HepG2 (cell line): ENCODE data around the gene CSNK1E. TPM values are rescaled to one million over a fixed set of nuclear protein-coding genes. Genes with fewer than 3 reads are reported as not detected.
A peak's percentile ranks its signal among the peaks of the same experiment; 100 is the strongest.

ENCODE experiments used
- ATAC-seq: fragments of 200-7000 bp; cut with Tn5 transposase; 3 replicates; pipeline ENCODE4 v1.9.1; 2020; ENCODE audit warnings: mild to moderate bottlenecking, moderate library complexity
- BruUV-seq: library from RNA; stranded (reverse); fragments of 400-500 nt; replicated peaks from 2 replicates; lab custom pipeline; 2021; lab: Mats Ljungman, UMichigan
- CTCF ChIA-PET: fragments of 300-600 bp; formaldehyde crosslinking; extraction: SDS; loops from one replicate; lab custom pipeline; 2021; ENCODE audit warnings: low total read pairs, inconsistent platforms, low intra/inter-chr PET ratio; lab: Yijun Ruan, JAX
- POLR2A ChIA-PET: fragments of 350-600 bp; sonication (Branson Sonifier 250); formaldehyde crosslinking; loops from one replicate; lab custom pipeline; 2020; ENCODE audit warnings: antibody characterized with exemption, inconsistent platforms; lab: Yijun Ruan, JAX
- DNase-seq: peaks from one replicate; pipeline ENCODE4 v3.0.0-alpha.2; 2015; ENCODE audit warnings: low spot score
- FAIRE-seq: peaks from 3 replicates; lab custom pipeline; 2011; peaks lifted over from hg19 to GRCh38; lab: Jason Lieb, UNC
- H2AFZ ChIP-seq: one replicate; pipeline ENCODE4 v1.6.1; 2011; ENCODE audit warnings: low read length, inconsistent platforms
- H3K27ac ChIP-seq: fragments of 300-600 bp; 3 replicates; pipeline ENCODE4 v1.8.0; 2011; ENCODE audit warnings: mixed run types, mild to moderate bottlenecking, mixed read lengths, low read length, inconsistent platforms; ENCODE audit not compliant: insufficient read depth; ENCODE audit errors: extremely low read length
- H3K27me3 ChIP-seq, 2 experiments: fragments of 200-600 bp in 1 of 2; 2 replicates in 1 of 2; 3 replicates in 1 of 2; pipeline versions ENCODE4 v1.6.0 to v1.8.0; 2011; ENCODE audit warnings: low read length in 2 of 2, mild to moderate bottlenecking in 2 of 2, moderate library complexity in 2 of 2, inconsistent platforms in 1 of 2; ENCODE audit not compliant: insufficient read depth in 2 of 2, control insufficient read depth in 1 of 2
- H3K36me3 ChIP-seq, 2 experiments: fragments of 200-600 bp in 1 of 2; replicated peaks in 1 of 2; 2 replicates in 1 of 2; 3 replicates in 1 of 2; pipeline versions ENCODE4 v1.5.1 to v1.8.0; 2011; ENCODE audit warnings: low read length in 2 of 2, inconsistent platforms in 1 of 2; ENCODE audit not compliant: insufficient read depth in 2 of 2, control insufficient read depth in 1 of 2
- H3K4me1 ChIP-seq: 2 replicates; pipeline ENCODE4 v1.5.1; 2012; ENCODE audit warnings: low read length, inconsistent platforms; ENCODE audit not compliant: insufficient read depth
- H3K4me2 ChIP-seq: 2 replicates; pipeline ENCODE4 v1.6.0; 2011; ENCODE audit warnings: low read depth, low read length, inconsistent platforms
- H3K4me3 ChIP-seq, 3 experiments: fragments of 200-600 bp in 1 of 3; sonication (generic), shearing (Covaris generic) in 1 of 3; replicated peaks in 1 of 3; 2 replicates each; pipeline ENCODE4 v1.5.1; 2011 to 2016; ENCODE audit warnings: low read length in 3 of 3, inconsistent platforms in 2 of 3, low read depth in 2 of 3, mild to moderate bottlenecking in 2 of 3, control low read depth in 1 of 3, mixed read lengths in 1 of 3; ENCODE audit not compliant: insufficient read depth in 1 of 3
- H3K79me2 ChIP-seq: one replicate; pipeline ENCODE4 v1.6.1; 2011; ENCODE audit warnings: low read length, inconsistent platforms; ENCODE audit not compliant: insufficient read depth
- H3K9ac ChIP-seq: 2 replicates; pipeline ENCODE4 v1.6.0; 2011; ENCODE audit warnings: mild to moderate bottlenecking, low read depth, low read length, inconsistent platforms; ENCODE audit not compliant: insufficient read depth
- H3K9me3 ChIP-seq: 2 replicates; pipeline ENCODE4 v1.5.1; 2012; ENCODE audit warnings: mild to moderate bottlenecking, low read length
- H4K20me1 ChIP-seq: 2 replicates; pipeline ENCODE4 v1.6.0; 2011; ENCODE audit warnings: inconsistent platforms, mild to moderate bottlenecking, low read length, moderate library complexity; ENCODE audit not compliant: insufficient read depth
- POLR2AphosphoS5 ChIP-seq: IDR thresholded peaks from 2 replicates; pipeline ENCODE4 v1.6.1; 2012; ENCODE audit warnings: low read depth, low read length
- POLR2G ChIP-seq: fragments of 200-400 bp; formaldehyde crosslinking; IDR thresholded peaks from 2 replicates; pipeline ENCODE4 v1.6.1; 2018; ENCODE audit warnings: mild to moderate bottlenecking, low read depth, low read length, moderate library complexity
- RARG ChIP-seq: sonication (generic); formaldehyde crosslinking; IDR thresholded peaks from 2 replicates; pipeline ENCODE4 v1.4.0; 2020; ENCODE audit warnings: low read depth, mild to moderate bottlenecking, missing genetic modification reagents
- SP140L ChIP-seq: sonication (generic); formaldehyde crosslinking; IDR thresholded peaks from 2 replicates; pipeline ENCODE4 v1.4.0; 2020; ENCODE audit warnings: missing genetic modification reagents, borderline replicate concordance
- THAP7 ChIP-seq: sonication (generic); formaldehyde crosslinking; IDR thresholded peaks from 2 replicates; pipeline ENCODE4 v1.8.1; 2023; ENCODE audit warnings: mild to moderate bottlenecking, missing genetic modification reagents
- ZNF329 ChIP-seq: sonication (generic); formaldehyde crosslinking; IDR thresholded peaks from 2 replicates; pipeline ENCODE4 v1.9.0; 2021; ENCODE audit warnings: low read depth, mild to moderate bottlenecking, missing genetic modification reagents
- ZNF619 ChIP-seq: sonication (generic); formaldehyde crosslinking; IDR thresholded peaks from 2 replicates; pipeline ENCODE4 v1.4.0; 2020; ENCODE audit warnings: mild to moderate bottlenecking, missing genetic modification reagents
- ZNF687 ChIP-seq: sonication (generic); formaldehyde crosslinking; IDR thresholded peaks from 2 replicates; pipeline ENCODE4 v1.5.1; 2020; ENCODE audit warnings: mild to moderate bottlenecking, missing genetic modification reagents, moderate library complexity
- WGBS: methylation state at CpG from one replicate; pipeline ENCODE4 v1.1.6; 2017; ENCODE audit warnings: low lambda C conversion rate; 5-methylcytosine and 5-hydroxymethylcytosine counted together
- in situ Hi-C: cut with HindIII; loops from 2 replicates; pipeline ENCODE4 v1.10.0; 2017; ENCODE audit warnings: low pct_unique_long_range_greater_than_20kb; ENCODE audit not compliant: extremely low pct_ligation_motif_present
- intact Hi-C: fragments of 100-400 bp; cut with micrococcal nuclease; formaldehyde crosslinking; loops from one replicate; pipeline ENCODE4 v1.10.0; 2022; ENCODE audit not compliant: unreplicated experiment
- polyA plus RNA-seq, 8 experiments: library from polyadenylated mRNA; depleted of rRNA in 3 of 8; stranded (reverse) in 7 of 8; unstranded in 1 of 8; fragments of >200 nt; fragmentation: Illumina TruSeq in 4 of 8; extraction: Trizol in 4 of 8; gene quantifications; 2 replicates each; pipeline versions ENCODE4 v1.2.1 to v1.2.3, GENCODE V29; 2011 to 2016; ENCODE audit warnings: low read depth in 4 of 8, missing spikeins in 1 of 8, mixed read lengths in 1 of 8; ENCODE audit not compliant: insufficient read depth in 1 of 8
- total RNA-seq, 5 experiments: library from RNA; depleted of rRNA; stranded (reverse); fragments of >200 nt; fragmentation: Illumina TruSeq; extraction: Trizol; gene quantifications; 2 replicates each; pipeline ENCODE4 v1.2.3, GENCODE V29; 2016; ENCODE audit warnings: low read depth in 1 of 5
- TF ChIP-seq, protein P1 (sequence below): sonication (generic); formaldehyde crosslinking; IDR thresholded peaks from 2 replicates; pipeline ENCODE4 v1.9.0; 2022; ENCODE audit warnings: missing genetic modification reagents, mild to moderate bottlenecking, borderline replicate concordance
- TF ChIP-seq, protein P2 (sequence below): IDR thresholded peaks from 2 replicates; pipeline ENCODE4 v1.4.0; 2020; ENCODE audit warnings: mild to moderate bottlenecking, missing genetic modification reagents

Gene CSNK1E
- total and polyA plus RNA-seq, 2 of the 13 experiments (the other 11 are each of a cell fraction or from before 2014, with no cell fraction given), result 34.7 to 129 TPM

GRCh38 chr22:38289583-38290082 lies 27.6 kb downstream of the CSNK1E start (continued):
- TF ChIP-seq ZNF687 (CRISPR knock-in tag) (peak; percentile 58), POLR2AphosphoS5 (0 out of 2 replicates have a peak, but pooled peaks have one; percentile 33), POLR2G (0 out of 2 replicates have a peak, but pooled peaks have one; percentile 46)
- TF ChIP-seq, protein P1, sequence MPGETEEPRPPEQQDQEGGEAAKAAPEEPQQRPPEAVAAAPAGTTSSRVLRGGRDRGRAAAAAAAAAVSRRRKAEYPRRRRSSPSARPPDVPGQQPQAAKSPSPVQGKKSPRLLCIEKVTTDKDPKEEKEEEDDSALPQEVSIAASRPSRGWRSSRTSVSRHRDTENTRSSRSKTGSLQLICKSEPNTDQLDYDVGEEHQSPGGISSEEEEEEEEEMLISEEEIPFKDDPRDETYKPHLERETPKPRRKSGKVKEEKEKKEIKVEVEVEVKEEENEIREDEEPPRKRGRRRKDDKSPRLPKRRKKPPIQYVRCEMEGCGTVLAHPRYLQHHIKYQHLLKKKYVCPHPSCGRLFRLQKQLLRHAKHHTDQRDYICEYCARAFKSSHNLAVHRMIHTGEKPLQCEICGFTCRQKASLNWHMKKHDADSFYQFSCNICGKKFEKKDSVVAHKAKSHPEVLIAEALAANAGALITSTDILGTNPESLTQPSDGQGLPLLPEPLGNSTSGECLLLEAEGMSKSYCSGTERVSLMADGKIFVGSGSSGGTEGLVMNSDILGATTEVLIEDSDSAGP (CRISPR knock-in tag), result peak; percentile 61; the same call in 1 of the 2 replicates

DNA sequence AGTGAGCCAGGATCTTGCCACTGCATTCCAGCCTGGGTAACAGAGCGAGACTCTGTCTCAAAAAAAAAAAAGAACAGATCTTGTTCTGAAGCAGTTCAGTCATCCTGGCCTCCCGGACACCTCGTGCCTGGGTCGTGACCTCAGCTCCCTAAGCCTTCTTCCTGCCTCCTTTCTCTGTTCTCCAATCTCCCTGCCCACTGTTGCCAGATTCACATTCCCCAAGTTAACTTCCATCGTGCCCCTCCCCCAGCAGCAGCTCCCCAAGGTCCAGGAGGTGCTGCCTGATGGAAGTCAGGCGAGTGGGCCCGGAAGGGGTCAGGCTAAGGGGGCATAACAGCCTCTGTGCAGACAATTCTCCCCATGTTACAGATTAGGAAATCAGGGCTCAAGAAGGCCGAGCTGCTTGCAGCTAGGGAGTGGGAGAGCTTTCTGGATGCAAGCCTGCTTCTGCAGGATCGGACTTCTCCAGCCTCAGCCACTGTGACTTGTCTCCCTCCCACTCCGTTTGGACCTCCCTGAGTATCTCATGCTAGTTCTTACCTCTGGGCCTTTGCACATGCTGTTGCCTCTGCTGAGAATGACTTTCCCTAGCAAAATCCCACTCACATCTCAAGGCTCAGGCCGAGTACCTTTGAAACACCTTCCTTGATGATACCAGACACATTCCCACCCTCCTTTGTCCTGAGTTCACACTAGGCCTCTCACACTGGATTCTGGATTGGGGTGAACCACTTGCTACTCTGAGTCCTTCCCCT lies 30.1 kb downstream of the CSNK1E start:
- H3K4me2 ChIP-seq, result no peak overlapping the region
- FAIRE-seq, result no peak
- H3K9ac ChIP-seq, result no peak overlapping the region
- peaks cover 0 to 4% of the 10 kb centered on the region in 2 experiments; a peak in 2 of 5 replicates for H3K36me3 ChIP-seq
- no peak overlapping the region for H3K4me3 ChIP-seq
- H3K4me1 ChIP-seq, result peaks cover 52% of the 10 kb centered on the region
- ATAC-seq, result no peak
- CTCF ChIA-PET, result no interaction called here
- H3K27ac ChIP-seq, result no peak overlapping the region
- no peak overlapping the region for H2AFZ ChIP-seq
- in situ Hi-C loops (no loop called here), intact Hi-C loops (no loop called here)
- 93% methylated on average over 10 of the region's 11 CpGs for WGBS
- no peaks in the 10 kb centered on the region for H4K20me1 ChIP-seq
- H3K9me3 ChIP-seq, result no peaks in the 10 kb centered on the region
- no peak for DNase-seq
- no TSS peak for BruUV-seq
- POLR2A ChIA-PET, result no interaction called here
- no peaks in the 10 kb centered on the region for H3K27me3 ChIP-seq
- no peaks in the 10 kb centered on the region for H3K79me2 ChIP-seq
- no peak for TF ChIP-seq RARG (CRISPR knock-in tag)
- no peak for TF ChIP-seq SP140L (CRISPR knock-in tag)
- no peak for TF ChIP-seq ZNF619 (CRISPR knock-in tag)
- no peak for TF ChIP-seq THAP7
- TF ChIP-seq, protein P2, sequence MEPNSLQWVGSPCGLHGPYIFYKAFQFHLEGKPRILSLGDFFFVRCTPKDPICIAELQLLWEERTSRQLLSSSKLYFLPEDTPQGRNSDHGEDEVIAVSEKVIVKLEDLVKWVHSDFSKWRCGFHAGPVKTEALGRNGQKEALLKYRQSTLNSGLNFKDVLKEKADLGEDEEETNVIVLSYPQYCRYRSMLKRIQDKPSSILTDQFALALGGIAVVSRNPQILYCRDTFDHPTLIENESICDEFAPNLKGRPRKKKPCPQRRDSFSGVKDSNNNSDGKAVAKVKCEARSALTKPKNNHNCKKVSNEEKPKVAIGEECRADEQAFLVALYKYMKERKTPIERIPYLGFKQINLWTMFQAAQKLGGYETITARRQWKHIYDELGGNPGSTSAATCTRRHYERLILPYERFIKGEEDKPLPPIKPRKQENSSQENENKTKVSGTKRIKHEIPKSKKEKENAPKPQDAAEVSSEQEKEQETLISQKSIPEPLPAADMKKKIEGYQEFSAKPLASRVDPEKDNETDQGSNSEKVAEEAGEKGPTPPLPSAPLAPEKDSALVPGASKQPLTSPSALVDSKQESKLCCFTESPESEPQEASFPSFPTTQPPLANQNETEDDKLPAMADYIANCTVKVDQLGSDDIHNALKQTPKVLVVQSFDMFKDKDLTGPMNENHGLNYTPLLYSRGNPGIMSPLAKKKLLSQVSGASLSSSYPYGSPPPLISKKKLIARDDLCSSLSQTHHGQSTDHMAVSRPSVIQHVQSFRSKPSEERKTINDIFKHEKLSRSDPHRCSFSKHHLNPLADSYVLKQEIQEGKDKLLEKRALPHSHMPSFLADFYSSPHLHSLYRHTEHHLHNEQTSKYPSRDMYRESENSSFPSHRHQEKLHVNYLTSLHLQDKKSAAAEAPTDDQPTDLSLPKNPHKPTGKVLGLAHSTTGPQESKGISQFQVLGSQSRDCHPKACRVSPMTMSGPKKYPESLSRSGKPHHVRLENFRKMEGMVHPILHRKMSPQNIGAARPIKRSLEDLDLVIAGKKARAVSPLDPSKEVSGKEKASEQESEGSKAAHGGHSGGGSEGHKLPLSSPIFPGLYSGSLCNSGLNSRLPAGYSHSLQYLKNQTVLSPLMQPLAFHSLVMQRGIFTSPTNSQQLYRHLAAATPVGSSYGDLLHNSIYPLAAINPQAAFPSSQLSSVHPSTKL, result no peak
- TF ChIP-seq ZNF329, result no peak
